Prostate gland (tissue), 2 donors: ENCODE data around the gene C2orf72.

Experiments used
- CTCF ChIP-seq, 4 experiments: fragments of 200-600 bp in 2 of 4; fragments of 450-650 bp in 2 of 4; sonication (generic) in 2 of 4; IDR thresholded peaks; 1 replicate in 3 of 4; 2 replicates in 1 of 4; pipeline ENCODE4 v1.5.1; 2016 to 2019; ENCODE audit warnings: antibody characterized with exemption in 4 of 4, mild to moderate bottlenecking in 2 of 4, moderate library complexity in 2 of 4
- POLR2A ChIP-seq: fragments of 450-650 bp; IDR thresholded peaks from one replicate; pipeline ENCODE4 v1.6.1; 2016; ENCODE audit warnings: antibody characterized with exemption, mild to moderate bottlenecking
- POLR2AphosphoS5 ChIP-seq: sonication (generic); formaldehyde crosslinking; IDR thresholded peaks from one replicate; pipeline ENCODE4 v1.6.1; 2017; ENCODE audit warnings: antibody characterized with exemption

- no peak for TF ChIP-seq CTCF (IDR thresholded peaks at IDR 0.05)
- no peak for TF ChIP-seq POLR2A
- no peak for TF ChIP-seq POLR2AphosphoS5
Observed at GRCh38 chr2:231012463-231012862, 24.9 kb upstream of the C2orf72 start.
